Transverse colon (tissue), 4 donors: ENCODE data around the gene ANO4.

Source experiments
- POLR2A ChIP-seq: fragments of 450-650 bp; IDR thresholded peaks from one replicate; pipeline ENCODE4 v1.6.1; 2016; ENCODE audit warnings: antibody characterized with exemption, mild to moderate bottlenecking, moderate library complexity
- POLR2AphosphoS5 ChIP-seq, 3 donors: sonication (generic); formaldehyde crosslinking; IDR thresholded peaks; one replicate each; pipeline ENCODE4 v1.6.1; 2016; ENCODE audit warnings: antibody characterized with exemption in 3 of 3
- TF ChIP-seq, protein P1 (sequence below), 5 experiments: fragments of 200-600 bp in 3 of 5; fragments of 450-650 bp in 2 of 5; sonication (generic) in 3 of 5; IDR thresholded peaks; 1 replicate in 2 of 5; 2 replicates in 3 of 5; pipeline ENCODE4 v1.5.1; 2016 to 2017; ENCODE audit warnings: antibody characterized with exemption in 5 of 5, inconsistent platforms in 3 of 5, mild to moderate bottlenecking in 2 of 5, moderate library complexity in 1 of 5

DNA sequence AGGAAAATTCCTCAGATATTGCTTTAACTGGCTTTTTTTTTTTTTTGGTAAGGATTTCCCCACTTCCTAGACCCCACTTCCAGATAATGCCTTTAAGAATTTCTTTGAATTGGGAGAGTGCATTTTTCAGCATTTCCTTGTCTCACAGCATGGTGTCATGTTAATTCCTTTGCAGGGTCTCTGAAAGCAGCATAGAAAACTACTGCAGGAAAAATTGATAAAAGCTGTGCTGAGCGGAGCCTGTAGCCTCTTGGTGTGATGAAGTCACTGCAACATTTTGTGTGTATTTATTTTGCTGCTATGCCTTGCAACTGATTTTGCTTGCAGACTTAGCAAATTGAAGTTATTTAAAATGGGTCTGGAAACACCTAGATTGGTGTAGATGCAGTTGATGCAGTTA, 2.7 kb downstream of the ANO4 start:
- TF ChIP-seq, protein P1, sequence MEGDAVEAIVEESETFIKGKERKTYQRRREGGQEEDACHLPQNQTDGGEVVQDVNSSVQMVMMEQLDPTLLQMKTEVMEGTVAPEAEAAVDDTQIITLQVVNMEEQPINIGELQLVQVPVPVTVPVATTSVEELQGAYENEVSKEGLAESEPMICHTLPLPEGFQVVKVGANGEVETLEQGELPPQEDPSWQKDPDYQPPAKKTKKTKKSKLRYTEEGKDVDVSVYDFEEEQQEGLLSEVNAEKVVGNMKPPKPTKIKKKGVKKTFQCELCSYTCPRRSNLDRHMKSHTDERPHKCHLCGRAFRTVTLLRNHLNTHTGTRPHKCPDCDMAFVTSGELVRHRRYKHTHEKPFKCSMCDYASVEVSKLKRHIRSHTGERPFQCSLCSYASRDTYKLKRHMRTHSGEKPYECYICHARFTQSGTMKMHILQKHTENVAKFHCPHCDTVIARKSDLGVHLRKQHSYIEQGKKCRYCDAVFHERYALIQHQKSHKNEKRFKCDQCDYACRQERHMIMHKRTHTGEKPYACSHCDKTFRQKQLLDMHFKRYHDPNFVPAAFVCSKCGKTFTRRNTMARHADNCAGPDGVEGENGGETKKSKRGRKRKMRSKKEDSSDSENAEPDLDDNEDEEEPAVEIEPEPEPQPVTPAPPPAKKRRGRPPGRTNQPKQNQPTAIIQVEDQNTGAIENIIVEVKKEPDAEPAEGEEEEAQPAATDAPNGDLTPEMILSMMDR (IDR thresholded peaks at IDR 0.05) = no peak
- no peak for TF ChIP-seq POLR2AphosphoS5 (IDR thresholded peaks at IDR 0.05)
- TF ChIP-seq POLR2A = no peak
